Stimulated activated CD4-positive, alpha-beta T cell treated with anti-CD3 and anti-CD28 coated beads, Interleukin-1b, Interleukin-23, amount 100 ng/mL, for 1 hour (primary cell): ENCODE results near the gene S100B.
"Not testable (repeated sequence)": the region's sequence is repeated elsewhere in the genome, so short reads cannot be mapped to it uniquely, and the experiment has no call there.

Experiments
- DNase-seq, 2 donors: peaks; one replicate each; pipeline ENCODE4 v3.0.0-alpha.2; 2020; ENCODE audit warnings: low read depth in 2 of 2

The S100B gene

GRCh38 chr21:46604975-46605766 is at the start of gene S100B:
S100B (minus strand) TSS chr21:46605082; CDS start chr21:46602415, 2,667 bp downstream.
- no peak for DNase-seq

- no peak for DNase-seq
These were observed 46.2 kb upstream of the S100B start for GRCh38 chr21:46651121-46651520.

DNA sequence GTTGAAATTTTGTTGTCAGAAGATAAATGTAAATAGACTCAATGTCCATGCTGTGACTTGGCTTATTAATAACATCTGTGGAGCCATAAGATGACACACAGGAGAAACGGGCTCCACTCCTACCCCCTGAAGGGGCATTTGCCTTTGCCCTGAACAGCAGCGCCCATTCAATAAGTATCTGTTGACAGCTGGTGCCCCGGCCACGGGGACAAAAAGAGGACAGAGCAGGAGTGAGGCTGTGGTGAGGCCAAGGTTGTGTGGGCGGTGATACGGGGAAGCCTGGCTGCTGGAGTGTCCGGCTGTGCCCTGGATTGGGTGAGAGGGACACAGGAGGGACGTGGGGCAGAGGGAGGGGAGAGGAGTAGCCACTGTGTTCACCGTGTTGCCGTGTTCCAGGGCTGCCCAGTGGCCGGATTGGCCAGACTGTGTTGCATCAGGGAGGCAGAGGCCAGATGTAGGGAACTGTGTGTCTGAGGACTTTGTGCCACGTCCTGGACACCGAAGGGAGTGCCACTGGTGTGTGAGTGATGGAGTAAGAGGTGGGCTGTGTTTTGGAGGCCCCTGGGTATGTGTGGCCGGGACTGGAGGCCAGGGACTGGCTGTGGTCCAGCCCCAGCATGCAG is 45.7 kb upstream of the S100B start:
- DNase-seq, result no peak

DNA sequence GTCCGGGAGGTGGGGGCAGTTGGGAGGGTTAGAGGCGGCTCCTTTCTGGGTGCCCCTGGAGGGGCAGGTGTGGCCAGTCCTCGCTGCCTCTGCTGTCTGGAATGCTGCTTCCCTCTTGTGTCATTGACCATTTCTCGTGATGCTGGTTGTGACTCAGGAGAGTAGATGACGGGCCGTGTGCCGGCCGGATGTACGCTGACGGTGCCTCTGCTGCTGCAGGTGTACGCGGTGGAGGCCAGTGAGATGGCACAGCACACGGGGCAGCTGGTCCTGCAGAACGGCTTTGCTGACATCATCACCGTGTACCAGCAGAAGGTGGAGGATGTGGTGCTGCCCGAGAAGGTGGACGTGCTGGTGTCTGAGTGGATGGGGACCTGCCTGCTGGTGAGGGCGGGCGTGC is 44.5 kb upstream of the S100B start:
- DNase-seq, result no peak

- no peak for DNase-seq
These were observed 43.7 kb upstream of the S100B start for GRCh38 chr21:46648539-46648938.

DNA sequence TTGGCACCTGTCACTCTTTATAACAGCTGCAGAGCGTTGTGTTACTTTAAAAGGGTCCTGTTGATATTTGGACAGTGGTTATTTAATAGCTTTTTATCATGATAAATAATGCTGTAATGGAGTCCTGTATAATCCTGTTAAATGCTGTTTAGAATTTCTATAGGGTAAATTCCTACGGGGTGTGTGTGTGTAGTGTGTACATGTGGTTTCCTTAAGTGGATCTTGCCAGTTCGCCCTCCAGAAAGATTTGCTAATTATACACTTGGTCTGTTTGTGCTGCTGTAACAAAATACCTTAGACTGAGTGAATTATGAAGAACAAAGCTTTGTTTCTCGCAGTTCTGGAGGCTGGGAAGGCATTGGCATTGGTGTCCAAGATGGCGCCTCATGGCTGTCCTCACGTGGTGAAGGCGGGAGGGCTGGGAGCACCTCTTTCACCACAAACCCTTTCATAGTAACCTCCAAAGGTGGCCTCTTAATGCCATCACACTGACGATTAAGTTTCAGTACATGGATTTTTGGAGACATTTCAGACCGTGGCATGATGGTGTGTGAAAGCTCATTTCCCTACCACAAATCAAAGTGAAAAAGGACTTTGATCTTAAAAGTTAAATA is 41.8 kb upstream of the S100B start:
- DNase-seq, result no peak

DNA sequence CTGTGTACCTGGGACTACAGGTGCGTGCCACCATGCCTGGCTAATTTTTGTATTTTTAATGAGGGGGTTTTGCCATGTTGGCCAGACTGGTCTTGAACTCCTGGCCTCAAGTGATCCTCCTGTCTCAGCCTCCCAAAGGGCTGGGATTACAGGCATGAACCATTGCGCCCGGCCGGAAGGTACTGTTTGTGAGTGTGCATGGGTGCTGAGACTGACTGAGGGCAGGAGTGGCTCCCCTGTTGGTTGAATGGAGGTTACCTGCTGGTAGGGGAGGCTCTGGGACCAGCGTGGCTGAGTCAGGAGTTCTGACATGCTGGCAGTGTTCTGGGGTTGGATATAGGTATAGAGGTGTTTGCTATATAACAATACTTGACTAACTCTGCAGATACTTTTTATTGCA is 41.0 kb upstream of the S100B start:
- no peak for DNase-seq

DNA sequence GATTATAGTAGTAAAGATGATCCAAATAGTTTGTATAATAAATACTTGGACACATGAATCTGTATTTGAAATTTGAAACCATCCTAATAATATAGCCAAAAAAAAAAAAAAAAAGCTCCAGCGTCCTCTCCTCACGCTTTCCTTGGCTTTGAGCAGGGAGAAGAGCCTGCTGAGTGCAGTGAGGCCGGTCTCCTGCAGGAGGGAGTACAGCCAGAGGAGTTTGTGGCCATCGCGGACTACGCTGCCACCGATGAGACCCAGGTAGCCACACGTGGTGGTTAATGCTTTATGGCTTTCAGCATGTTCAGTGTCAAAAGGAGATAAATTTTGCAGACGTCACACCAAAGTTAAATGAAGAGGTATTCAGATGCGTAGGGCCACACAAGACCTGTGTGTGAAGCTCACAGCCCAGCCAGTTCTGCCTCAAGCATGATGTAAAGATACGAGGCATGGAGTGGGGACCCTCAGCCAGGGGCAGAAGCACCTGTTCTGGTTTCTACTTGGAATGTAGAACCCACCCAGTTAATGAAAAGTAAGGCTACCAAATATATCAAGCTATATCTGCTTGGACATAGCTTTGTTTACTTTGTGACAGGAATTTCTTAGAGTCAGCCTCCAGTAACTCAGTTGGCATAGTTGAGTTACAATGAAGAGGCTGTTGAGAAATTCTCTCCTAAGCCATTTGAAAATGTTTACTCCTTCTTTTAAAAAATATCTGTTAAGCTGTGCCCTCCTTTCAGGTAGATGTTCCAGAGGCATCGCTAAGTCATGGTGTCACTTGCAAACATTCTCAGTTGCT is 38.7 kb upstream of the S100B start:
- no peak for DNase-seq

- DNase-seq, result no peak
These were observed 36.8 kb upstream of the S100B start for GRCh38 chr21:46641656-46642055.

GRCh38 chr21:46639489-46640386 is 34.9 kb upstream of the S100B start:
- no peak for DNase-seq

GRCh38 chr21:46637952-46638746 is 33.3 kb upstream of the S100B start:
- no peak for DNase-seq

- DNase-seq, result no peak
These were observed 31.8 kb upstream of the S100B start for GRCh38 chr21:46636550-46637285.

GRCh38 chr21:46636181-46636512 is 31.3 kb upstream of the S100B start:
- DNase-seq, result no peak

DNA sequence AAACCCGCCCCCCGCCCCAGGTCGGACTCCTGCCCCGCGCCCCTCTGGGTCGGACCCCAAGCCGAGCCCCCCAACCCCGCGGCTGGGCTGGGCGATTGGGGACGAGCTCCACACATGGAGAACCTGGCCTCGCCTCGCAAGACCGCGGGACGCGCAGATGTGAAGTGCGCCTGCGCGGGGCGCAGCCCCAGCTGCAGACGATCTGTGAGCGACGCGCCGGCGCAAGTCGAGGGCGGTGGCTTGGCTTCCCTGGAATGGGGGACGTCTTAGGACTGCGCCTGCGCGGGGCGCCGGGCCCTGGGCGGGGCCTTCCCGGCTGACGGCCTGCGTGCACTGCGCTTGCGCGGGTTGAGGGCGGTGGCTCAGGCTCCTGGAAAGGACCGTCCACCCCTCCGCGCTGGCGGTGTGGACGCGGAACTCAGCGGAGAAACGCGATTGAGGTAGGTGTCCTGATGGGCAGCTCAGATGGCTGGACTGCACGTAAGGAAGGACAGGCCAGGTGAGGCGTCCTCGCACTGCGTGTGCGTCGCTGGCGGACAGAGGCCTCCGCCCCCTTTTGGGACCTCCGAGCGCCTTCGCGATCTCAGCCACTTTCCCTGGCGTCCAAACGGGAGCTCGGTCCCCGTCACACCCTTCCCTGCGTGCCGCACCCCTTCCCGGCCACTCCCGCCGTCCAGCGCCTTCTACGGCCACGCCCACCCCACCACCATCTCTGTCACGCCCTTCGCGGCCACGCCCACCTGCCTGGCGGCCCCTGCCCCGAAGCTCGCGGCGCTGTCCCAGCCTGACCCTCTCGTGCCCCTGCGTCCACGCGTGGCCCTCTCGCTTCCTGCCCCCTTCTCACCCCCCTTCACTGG is 30.7 kb upstream of the S100B start, which contains the start of gene PRMT2:
Gene PRMT2 (plus strand): TSS at position 351 of the 857 bp plus-strand sequence. CDS start 1,278 bp downstream, outside the sequence.
- peak; percentile 93 to 97 for DNase-seq

DNA sequence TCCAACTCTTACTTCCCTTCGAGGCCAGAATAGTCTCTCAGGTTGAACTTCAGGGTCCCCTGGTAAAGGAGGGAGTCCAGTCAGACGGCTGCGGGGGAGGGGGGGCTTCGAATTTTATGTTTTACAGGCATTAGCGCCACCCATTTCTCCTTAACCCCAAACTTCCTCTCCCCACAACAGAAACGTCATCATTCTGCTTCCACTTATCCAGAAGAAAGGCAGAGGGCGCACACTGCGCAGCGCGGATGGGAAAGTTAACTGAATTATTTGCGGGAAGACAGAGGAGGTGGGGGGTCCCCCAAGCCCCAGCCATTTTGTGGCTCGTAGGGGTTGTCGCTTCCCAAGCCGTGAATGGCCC is 30.1 kb upstream of the S100B start:
- DNase-seq, result no peak

GRCh38 chr21:46634427-46634826 is 29.5 kb upstream of the S100B start:
- no peak for DNase-seq

GRCh38 chr21:46633566-46633965 is 28.7 kb upstream of the S100B start:
- no peak for DNase-seq

DNA sequence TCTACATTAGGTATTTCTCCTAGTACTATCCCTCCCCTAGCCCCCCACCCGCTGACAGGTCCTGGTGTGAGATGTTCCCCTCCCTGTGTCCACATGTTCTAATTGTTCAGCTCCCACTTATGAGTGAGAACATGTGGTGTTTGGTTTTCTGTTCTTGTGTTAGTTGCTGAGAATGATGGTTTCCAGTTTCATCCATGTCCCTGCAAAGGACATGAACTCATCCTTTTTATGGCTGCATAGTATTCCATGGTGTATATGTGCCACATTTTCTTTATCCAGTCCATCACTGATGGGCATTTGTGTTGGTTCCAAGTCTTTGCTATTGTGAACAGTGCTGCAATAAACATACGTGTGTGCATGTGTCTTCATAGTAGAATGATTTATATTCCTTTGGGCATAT is 26.0 kb upstream of the S100B start:
- DNase-seq, result not testable (repeated sequence)

GRCh38 chr21:46628868-46629267 is 24.0 kb upstream of the S100B start:
- DNase-seq, result no peak
